ENCODE data around the gene OSTM1.

GRCh38 chr6:108106261-108106660, 31.7 kb upstream of the OSTM1 start:
- no peak for TF ChIP-seq POLR2A (IDR thresholded peaks at IDR 0.05)
- TF ChIP-seq CTCF (IDR thresholded peaks at IDR 0.05), result no peak

Measured in sigmoid colon (tissue), 3 donors.